AG04449 (cell line): ENCODE data around the gene RAPGEF3.

ENCODE experiments used
- CTCF ChIA-PET: fragments of 350-600 bp; formaldehyde crosslinking; extraction: SDS; loops from one replicate; lab custom pipeline; 2021; ENCODE audit warnings: antibody characterized with exemption; lab: Yijun Ruan, JAX
- POLR2A ChIA-PET: fragments of 400-600, 350-600 bp; formaldehyde crosslinking; extraction: SDS; loops from one replicate; lab custom pipeline; 2020; ENCODE audit warnings: antibody characterized with exemption, inconsistent platforms; lab: Yijun Ruan, JAX
- DNase-seq: peaks from one replicate; pipeline ENCODE4 v3.0.0-alpha.2; 2010; ENCODE audit warnings: low read depth, low spot score
- H3K4me3 ChIP-seq: 2 replicates; pipeline ENCODE4 v1.5.1; 2011; ENCODE audit warnings: low read depth, mild to moderate bottlenecking, control low read depth, low read length
- CTCF ChIP-seq: IDR thresholded peaks from one replicate; pipeline ENCODE4 v1.5.1; 2011; ENCODE audit warnings: mild to moderate bottlenecking, moderate library complexity, low read length, control low read depth, inconsistent platforms; ENCODE audit not compliant: insufficient read depth; ENCODE audit errors: missing control alignments

RAPGEF3 gene

GRCh38 chr12:47725091-47725772 is 33.4 kb downstream of the RAPGEF3 start, which contains the start of gene ENDOU:
Gene ENDOU, minus strand, starts transcription at chr12:47725490. Its CDS starts 77 bp downstream, at chr12:47725413.
- no peak for TF ChIP-seq CTCF
- ChIA-PET POLR2A (interaction anchor here (0.8 kb wide), 1 partner anchor 57 kb away, joined by 3 read pairs; no protein-coding TSS in a partner anchor), CTCF (interaction anchor here (0.9 to 36.9 kb wide), 9 partner anchors 8 to 114 kb away, joined by 3 to 1419 read pairs (median 9); partner anchors contain the start of genes RAPGEF3 and SLC48A1)
- no peak within 1 kb of the TSS for H3K4me3 ChIP-seq
- DNase-seq = no peak

GRCh38 chr12:47722941-47723631 is 35.6 kb downstream of the RAPGEF3 start:
- ChIA-PET POLR2A (no interaction called here), CTCF (interaction anchor here (1.0 to 36.9 kb wide), 8 partner anchors 8 to 116 kb away, joined by 3 to 1419 read pairs (median 126); partner anchors contain the start of gene SLC48A1)
- H3K4me3 ChIP-seq = no peak overlapping the region
- no peak for TF ChIP-seq CTCF
- no peak for DNase-seq

- ChIA-PET CTCF (interaction anchor here (1.0 to 36.9 kb wide), 6 partner anchors 9 to 117 kb away, joined by 3 to 1419 read pairs (median 278); partner anchors contain the start of gene SLC48A1), POLR2A (no interaction called here)
- TF ChIP-seq CTCF = no peak
- H3K4me3 ChIP-seq = no peak overlapping the region
- no peak for DNase-seq
These were observed 36.4 kb downstream of the RAPGEF3 start for GRCh38 chr12:47722136-47722834.

- CTCF ChIA-PET = interaction anchor here (14.5 to 36.9 kb wide), 4 partner anchors 8 to 118 kb away, joined by 247 to 1419 read pairs (median 681); partner anchors contain the start of gene SLC48A1
- no peak for TF ChIP-seq CTCF
- DNase-seq = no peak
- no peak overlapping the region for H3K4me3 ChIP-seq
- POLR2A ChIA-PET = no interaction called here
These were observed 37.2 kb downstream of the RAPGEF3 start for GRCh38 chr12:47721431-47721973.

- CTCF ChIA-PET = interaction anchor here (1.5 to 36.9 kb wide), 10 partner anchors 11 to 305 kb away, joined by 3 to 1419 read pairs (median 106); partner anchors contain the start of genes ENDOU, RAPGEF3, RPAP3 and SLC48A1
- no peak for DNase-seq
- POLR2A ChIA-PET = no interaction called here
- no peak for TF ChIP-seq CTCF
- H3K4me3 ChIP-seq = no peak overlapping the region
These were observed 40.1 kb downstream of the RAPGEF3 start for GRCh38 chr12:47718531-47718930.
